Stimulated activated CD4-positive, alpha-beta T cell treated with anti-CD3 and anti-CD28 coated beads, TNF-alpha, amount 100 ng/mL, for 48 hours (primary cell): ENCODE results near the gene ATF6.

Experiments
- DNase-seq, 3 donors: peaks; one replicate each; pipeline ENCODE4 v3.0.0-alpha.2; 2020; ENCODE audit warnings: low read depth in 3 of 3

ATF6 gene

GRCh38 chr1:161970036-161970435, 203.9 kb downstream of the ATF6 start:
- DNase-seq = no peak

DNA sequence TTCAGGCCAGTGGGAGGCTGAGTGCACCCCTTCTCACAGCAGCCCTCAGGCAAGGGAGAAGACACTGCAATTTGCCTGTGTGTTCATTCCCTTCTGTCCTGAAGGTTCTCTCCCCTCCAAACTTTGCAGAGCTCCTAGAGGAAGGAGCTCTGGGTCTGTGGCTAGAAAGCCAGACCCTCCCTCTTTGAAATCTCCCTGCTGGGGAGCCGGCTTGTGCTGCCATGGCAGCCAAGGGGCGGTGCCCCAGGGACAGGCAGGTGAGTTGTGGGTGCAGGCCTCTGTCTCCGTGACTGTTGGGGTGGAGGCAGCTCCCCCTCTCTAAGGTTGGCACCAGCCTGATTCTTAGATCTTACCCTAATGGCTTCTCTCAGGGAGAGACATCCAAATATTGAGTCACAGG, 204.5 kb downstream of the ATF6 start:
- DNase-seq = no peak

- no peak for DNase-seq
Observed at GRCh38 chr1:161972828-161973227, 206.7 kb downstream of the ATF6 start.

- no peak for DNase-seq
Observed at GRCh38 chr1:161973924-161974845, 208.1 kb downstream of the ATF6 start.

- DNase-seq = no peak
Observed at GRCh38 chr1:161978011-161978790, 212.1 kb downstream of the ATF6 start.

- no peak for DNase-seq
Observed at GRCh38 chr1:161981126-161981525, 215.0 kb downstream of the ATF6 start.

DNA sequence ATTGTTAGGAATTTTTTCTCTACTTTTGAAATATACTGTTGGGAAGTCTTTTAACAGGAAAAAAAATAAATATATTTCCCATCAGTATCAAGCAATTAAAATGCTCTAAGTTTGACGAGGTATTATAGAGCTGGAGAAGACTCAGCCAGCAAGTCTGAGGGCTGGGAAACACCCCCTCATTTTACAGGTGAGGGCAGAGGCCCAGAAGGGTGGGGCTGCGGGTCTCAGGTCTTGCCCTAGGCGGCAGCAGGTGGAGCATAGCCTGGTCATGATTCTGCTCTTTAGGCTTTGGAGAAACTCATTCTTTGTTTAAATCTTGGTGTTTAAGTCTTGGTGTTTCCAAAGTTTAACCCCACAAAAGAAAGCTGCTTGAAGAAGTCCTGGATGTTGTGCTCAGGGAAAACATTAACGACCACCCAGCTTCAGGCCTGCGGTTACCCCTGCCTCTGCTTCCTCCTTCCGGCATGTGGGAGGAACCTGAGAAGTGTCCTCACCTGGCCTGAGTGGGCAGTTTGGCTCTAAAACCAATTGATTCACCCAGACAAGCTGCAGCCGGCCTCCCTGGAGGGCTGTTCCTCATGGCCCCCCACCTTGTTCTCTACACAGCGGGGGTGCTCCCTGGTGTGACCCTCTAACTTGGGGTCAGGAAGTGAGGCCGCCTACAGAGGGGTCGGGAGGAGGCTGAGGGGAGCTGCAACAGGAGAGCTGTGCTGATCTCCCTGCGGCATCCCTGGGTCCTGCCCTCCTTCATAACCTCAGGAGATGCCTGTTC, 215.8 kb downstream of the ATF6 start:
- DNase-seq = no peak

- DNase-seq = no peak
Observed at GRCh38 chr1:161982507-161982895, 216.4 kb downstream of the ATF6 start.

DNA sequence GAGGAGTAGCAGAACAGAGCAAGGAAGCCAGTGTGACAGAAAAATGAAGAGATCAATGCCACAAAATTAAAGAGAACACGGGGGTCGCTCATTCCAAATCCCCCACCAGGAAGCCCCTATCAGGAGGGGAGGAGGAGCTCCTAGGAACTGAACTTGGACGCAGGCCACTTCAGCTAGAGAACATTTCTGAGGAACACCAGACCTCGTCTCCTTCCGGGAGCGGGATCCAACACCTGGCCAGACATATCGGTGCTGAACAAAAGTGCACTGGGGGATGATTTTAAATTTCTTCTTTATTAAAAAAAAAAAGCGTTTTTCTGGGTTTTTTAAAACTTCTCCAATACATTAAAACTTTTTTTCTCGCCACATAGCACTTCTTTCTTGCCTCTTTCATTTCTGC, 216.8 kb downstream of the ATF6 start:
- DNase-seq = no peak

DNA sequence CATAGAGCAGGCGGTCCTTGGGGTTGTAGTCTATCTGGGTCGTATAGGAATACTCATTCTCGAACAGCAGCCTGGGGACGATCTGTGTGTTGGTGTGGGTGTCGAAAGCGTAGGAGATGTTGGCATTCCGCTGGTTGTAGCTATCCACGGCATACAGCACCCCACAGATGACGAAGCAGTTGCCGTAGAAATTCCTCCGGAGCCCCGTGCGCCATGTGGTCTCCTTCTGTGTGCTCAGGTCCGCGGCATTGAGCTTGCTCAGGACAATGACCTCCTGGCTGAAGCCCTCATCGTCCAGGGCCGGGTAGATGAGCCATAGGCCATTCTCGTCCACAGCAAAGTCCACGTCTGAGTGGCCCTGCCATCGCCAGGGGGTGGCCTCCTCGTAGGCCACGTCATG, 217.6 kb downstream of the ATF6 start:
- DNase-seq = no peak

GRCh38 chr1:161985301-161985822, 219.2 kb downstream of the ATF6 start:
- DNase-seq = no peak

DNA sequence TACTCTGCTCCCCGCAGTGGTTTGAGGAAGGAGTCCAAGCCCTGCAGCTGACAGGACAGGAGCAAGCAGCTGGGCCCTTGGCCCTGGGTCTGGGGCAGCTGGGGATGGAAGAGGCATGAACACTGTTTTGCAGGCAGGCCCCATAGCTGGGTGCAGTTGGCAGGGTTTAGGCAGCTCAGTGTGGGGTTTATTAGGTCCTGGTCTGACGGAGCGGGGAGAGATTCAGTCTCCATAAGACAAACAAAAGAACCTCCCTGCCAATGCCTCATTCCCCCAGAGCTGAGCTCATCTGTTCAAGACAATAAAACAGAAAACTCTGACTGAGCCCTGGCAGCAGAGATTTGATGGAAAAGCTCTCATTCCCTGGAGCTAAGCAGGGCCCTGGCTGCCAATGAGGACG, 220.2 kb downstream of the ATF6 start:
- no peak for DNase-seq

DNA sequence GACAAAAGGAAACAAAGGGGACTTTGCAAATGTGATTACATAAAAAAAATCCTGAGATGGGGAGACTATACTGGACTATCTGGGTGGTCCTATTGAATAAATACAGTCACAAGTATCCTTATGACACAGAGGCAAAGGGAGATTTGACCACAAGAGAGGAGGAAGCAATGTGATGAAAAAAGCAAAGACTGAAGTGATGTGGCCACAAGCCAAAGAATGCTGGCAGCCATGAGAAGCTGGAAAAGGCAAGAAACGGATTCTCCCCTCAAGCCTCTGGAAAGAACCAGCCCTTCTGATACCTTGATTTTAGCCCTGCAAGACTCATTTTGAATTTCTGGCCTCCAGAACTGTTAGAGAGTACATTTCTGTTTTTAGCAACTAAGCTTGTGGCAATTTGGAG, 221.2 kb downstream of the ATF6 start:
- no peak for DNase-seq

- DNase-seq = no peak
Observed at GRCh38 chr1:161987872-161988271, 221.8 kb downstream of the ATF6 start.

DNA sequence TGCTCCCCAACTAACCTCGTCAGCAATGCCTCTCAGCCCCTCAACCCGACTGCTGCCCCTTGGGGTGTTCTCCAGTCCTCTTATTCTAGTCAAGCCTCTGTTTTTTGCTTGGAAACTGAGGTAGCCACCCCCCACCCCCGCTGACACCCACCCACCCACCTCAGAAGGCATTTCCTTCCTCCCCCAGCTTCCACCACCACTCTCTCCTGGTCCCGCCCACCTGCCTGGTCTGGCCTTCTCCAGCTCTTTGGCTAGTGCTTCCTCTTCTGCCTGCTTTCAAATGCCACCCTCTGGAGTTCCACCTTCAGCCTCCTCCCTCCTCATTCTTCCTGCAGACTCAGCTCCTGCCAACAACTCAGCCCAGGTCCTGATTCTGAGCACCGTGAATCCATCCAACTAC, 222.3 kb downstream of the ATF6 start:
- no peak for DNase-seq

DNA sequence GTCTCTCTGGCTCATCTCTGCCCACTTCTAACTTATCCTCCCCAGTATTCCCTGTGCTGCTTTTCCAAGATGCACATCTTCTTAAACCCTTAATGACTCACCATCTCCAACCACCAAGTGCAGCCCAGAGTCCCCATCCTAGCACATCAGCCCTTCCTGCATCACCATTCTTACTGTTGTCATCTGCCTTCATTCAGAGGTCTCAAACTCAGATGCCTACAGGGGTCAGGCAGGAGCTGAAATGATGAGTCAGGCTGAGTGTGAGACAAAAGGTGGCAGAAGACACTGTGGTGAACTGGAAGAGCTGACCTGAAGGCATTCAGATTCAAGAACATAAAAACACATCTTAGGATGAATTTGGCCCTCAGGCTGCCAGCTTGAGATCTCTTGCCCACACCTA, 223.0 kb downstream of the ATF6 start:
- DNase-seq = no peak

DNA sequence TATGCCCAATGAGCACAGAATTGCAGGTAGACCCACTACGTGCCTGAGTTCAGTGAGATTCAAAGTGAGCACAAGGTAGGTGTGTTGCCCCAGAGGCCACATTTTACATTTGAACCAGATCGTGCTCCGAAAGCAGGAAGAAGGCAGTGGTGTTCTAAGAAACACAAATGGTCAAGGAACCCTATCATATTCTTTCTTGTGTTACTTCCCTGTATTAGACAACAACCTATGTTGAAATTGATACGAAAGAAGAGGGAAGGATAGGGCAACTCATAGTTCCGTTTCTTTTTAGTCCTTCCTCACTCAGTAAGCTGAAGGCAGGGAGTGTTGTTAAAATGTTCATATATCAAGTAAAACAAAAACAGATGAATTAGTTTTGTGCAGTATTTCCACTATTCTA, 223.7 kb downstream of the ATF6 start:
- no peak for DNase-seq

DNA sequence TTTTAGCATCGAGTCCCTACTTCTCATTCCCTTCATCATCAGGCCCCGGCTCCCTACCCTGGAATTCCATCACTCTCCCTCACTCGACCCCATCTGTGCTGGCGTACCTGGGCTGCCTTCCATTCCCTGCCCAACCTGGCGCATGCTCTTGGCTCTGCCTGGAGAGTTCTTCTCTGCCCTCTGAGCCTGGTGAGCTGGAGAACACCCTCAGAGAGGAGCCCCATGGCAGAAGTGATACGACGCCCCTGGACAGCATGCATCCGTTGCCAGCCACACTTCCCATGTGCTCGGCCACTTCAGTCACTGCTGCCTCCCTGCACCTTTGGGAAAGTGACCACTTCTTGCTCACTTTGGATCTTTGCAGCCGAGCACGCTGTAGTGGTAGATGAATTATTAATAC, 227.5 kb downstream of the ATF6 start:
- DNase-seq = no peak

- DNase-seq = no peak
Observed at GRCh38 chr1:161994175-161994668, 228.1 kb downstream of the ATF6 start.

DNA sequence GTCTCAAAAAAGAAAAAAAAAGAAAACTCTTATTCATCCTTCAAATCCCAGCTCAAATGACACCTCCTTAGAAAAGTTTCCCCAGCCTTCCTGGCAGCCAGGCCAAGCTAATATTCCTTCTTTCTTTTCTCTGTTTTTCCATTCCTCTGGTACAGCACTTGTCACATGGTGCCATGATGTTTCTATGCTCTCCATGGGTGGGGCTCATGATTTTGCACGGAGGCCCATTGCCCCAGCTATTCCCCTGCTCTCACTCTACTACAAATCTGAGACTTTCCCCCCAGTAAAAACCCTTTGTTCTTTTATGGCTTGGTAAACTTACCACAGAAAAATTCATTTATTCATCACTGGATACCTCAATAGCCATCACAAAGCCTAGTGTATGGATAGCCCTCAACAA, 231.0 kb downstream of the ATF6 start:
- DNase-seq = no peak

GRCh38 chr1:161998811-161999210, 232.7 kb downstream of the ATF6 start:
- no peak for DNase-seq
